Tibial artery (tissue), 4 donors: ENCODE results near the gene SYPL2.

Source experiments
- DNase-seq, 2 donors: peaks; one replicate each; pipeline ENCODE4 v3.0.0-alpha.2; 2019
- H3K27ac ChIP-seq, 2 donors: fragments of 200-600 bp; sonication (generic) in 1 of 2; 1 replicate in 1 of 2; 2 replicates in 1 of 2; pipeline ENCODE4 v1.5.1; 2018 to 2019; ENCODE audit warnings: mild to moderate bottlenecking in 1 of 2
- H3K27me3 ChIP-seq, 2 donors: fragments of 200-600 bp; sonication (generic) in 1 of 2; one replicate each; pipeline versions ENCODE4 v1.5.1 to v1.6.0; 2016 to 2019
- H3K36me3 ChIP-seq, 3 donors: fragments of 200-600 bp; sonication (generic) in 2 of 3; one replicate each; pipeline ENCODE4 v1.5.1; 2016 to 2019; ENCODE audit warnings: mild to moderate bottlenecking in 2 of 3
- H3K4me1 ChIP-seq, 4 donors: fragments of 200-600 bp; sonication (generic) in 2 of 4; 1 replicate in 3 of 4; 2 replicates in 1 of 4; pipeline ENCODE4 v1.5.1; 2016 to 2019
- H3K4me3 ChIP-seq, 2 donors: fragments of 200-600 bp; sonication (generic) in 1 of 2; 1 replicate in 1 of 2; 2 replicates in 1 of 2; pipeline ENCODE4 v1.5.1; 2018 to 2019; ENCODE audit warnings: mild to moderate bottlenecking in 2 of 2
- H3K9me3 ChIP-seq, 3 donors: fragments of 200-600 bp; sonication (generic) in 1 of 3; one replicate each; pipeline ENCODE4 v1.5.1; 2016 to 2019
- intact Hi-C: fragments of 100-400 bp; cut with DNase I; formaldehyde crosslinking; loops from one replicate; pipeline ENCODE4 v1.15.0; 2023; ENCODE audit warnings: low total_unique reads
- TF ChIP-seq, protein P1 (sequence below), 2 experiments: fragments of 200-600 bp in 1 of 2; fragments of 450-650 bp in 1 of 2; IDR thresholded peaks; one replicate each; pipeline ENCODE4 v1.5.1; 2017 to 2019; ENCODE audit warnings: antibody characterized with exemption in 2 of 2, mild to moderate bottlenecking in 1 of 2, moderate library complexity in 1 of 2

SYPL2 gene

DNA sequence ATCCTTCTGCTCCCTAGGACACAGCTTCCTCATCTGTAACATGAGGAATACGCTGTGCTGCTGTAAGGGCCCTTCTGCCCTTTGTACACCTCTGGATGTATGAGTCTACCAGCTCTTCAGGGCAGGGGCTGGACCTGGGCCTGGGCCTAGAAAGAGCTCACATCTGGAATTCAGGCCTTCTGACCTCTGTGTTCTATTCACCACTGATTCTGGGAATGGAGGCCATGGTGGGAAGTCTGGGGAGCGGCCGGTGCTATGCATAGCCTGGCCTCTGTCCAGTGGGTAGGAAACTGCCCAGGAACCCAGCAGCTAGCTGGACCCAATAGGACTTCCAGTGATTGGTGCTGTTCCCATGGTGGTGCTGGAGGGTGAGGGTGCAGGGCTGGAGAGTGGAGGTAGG lies 62.4 kb downstream of the SYPL2 start:
- no peaks in the 10 kb centered on the region for H3K27me3 ChIP-seq
- H3K9me3 ChIP-seq = no peaks in the 10 kb centered on the region
- H3K36me3 ChIP-seq = no peaks in the 10 kb centered on the region
- TF ChIP-seq, protein P1, sequence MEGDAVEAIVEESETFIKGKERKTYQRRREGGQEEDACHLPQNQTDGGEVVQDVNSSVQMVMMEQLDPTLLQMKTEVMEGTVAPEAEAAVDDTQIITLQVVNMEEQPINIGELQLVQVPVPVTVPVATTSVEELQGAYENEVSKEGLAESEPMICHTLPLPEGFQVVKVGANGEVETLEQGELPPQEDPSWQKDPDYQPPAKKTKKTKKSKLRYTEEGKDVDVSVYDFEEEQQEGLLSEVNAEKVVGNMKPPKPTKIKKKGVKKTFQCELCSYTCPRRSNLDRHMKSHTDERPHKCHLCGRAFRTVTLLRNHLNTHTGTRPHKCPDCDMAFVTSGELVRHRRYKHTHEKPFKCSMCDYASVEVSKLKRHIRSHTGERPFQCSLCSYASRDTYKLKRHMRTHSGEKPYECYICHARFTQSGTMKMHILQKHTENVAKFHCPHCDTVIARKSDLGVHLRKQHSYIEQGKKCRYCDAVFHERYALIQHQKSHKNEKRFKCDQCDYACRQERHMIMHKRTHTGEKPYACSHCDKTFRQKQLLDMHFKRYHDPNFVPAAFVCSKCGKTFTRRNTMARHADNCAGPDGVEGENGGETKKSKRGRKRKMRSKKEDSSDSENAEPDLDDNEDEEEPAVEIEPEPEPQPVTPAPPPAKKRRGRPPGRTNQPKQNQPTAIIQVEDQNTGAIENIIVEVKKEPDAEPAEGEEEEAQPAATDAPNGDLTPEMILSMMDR (IDR thresholded peaks at IDR 0.05) = no peak
- H3K4me1 ChIP-seq = peaks cover 0 to 17% (median 12%) of the 10 kb centered on the region in 4 donors
- intact Hi-C loops = no loop called here
- DNase-seq = no peak
- no peak overlapping the region for H3K4me3 ChIP-seq
- no peak overlapping the region for H3K27ac ChIP-seq

DNA sequence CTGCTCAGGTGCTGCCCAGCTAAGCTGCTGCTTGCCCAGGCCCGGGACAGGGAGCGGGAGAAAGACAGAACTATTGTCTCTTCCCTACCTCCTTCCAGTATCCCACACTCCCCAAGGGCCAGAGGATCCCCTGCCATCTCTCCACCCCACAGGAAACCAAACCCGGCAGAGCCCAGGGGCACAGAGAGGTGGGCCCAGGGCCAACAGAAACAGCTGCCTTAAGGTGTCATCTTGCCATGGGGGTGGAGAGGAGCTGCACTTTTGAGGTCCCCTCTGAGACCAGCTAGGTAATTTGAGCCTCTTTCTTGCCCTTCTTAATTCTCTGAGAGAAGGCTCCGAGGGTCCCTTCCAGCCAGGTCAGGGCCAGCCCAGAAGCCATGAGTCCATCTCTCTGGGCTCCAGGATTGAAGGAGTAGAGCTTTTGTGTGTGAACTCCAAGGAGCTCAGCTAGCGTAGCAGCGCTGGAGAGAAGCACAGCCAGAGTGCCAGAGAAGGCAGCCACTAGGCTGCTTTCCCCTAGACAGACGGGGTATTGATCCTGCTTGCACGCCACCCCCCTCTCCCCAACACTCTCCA lies 63.6 kb downstream of the SYPL2 start:
- TF ChIP-seq, protein P1 (IDR thresholded peaks at IDR 0.05) = no peak
- Histone ChIP-seq H3K27me3 (no peaks in the 10 kb centered on the region), H3K27ac (no peak overlapping the region), H3K9me3 (no peaks in the 10 kb centered on the region), H3K4me3 (no peak overlapping the region), H3K36me3 (no peaks in the 10 kb centered on the region), H3K4me1 (peaks cover 0 to 17% (median 12%) of the 10 kb centered on the region in 4 donors)
- no peak for DNase-seq
- intact Hi-C loops = loop anchor here (10.0 kb wide), 1 partner anchor 105 kb away; the partner anchor contains the start of gene PSMA5

DNA sequence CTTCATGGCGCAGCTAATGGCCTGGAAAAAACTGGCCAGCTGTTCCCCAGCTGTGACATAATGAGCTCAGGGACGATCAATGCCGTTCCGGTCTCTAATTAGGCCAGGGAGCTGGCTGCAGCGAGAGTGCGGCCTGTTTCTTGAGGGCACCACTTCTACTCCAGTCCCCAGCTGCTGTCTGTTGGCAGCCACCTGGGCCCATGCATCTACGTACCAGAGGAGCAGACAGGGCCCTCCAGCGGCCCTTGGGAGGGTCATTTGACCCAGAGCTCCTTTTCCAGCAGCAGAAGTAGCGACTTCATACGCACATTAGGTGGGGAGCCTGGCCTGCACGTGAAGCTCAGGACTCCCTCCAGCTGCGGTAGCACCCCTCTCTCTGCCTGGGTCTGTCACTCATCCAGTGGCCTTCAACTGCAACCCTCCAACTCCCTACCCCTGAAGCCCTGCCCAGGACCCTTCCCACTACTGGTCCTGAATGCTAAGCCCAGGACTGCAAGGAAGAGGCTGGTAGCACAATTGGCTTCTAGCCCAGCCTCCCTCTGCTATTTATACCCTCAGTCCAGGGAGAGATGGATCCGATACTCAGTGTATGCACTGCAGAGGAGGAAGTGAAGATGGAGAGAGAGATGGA lies 64.2 kb downstream of the SYPL2 start:
- peaks cover 0 to 20% (median 12%) of the 10 kb centered on the region in 4 donors for H3K4me1 ChIP-seq
- H3K4me3 ChIP-seq = no peak overlapping the region
- H3K27me3 ChIP-seq = no peaks in the 10 kb centered on the region
- intact Hi-C loops = loop anchor here (10.0 kb wide), 1 partner anchor 106 kb away; the partner anchor contains the start of gene PSMA5
- TF ChIP-seq, protein P1 (IDR thresholded peaks at IDR 0.05) = no peak
- H3K9me3 ChIP-seq = no peaks in the 10 kb centered on the region
- no peak overlapping the region for H3K27ac ChIP-seq
- no peaks in the 10 kb centered on the region for H3K36me3 ChIP-seq
- DNase-seq = no peak

DNA sequence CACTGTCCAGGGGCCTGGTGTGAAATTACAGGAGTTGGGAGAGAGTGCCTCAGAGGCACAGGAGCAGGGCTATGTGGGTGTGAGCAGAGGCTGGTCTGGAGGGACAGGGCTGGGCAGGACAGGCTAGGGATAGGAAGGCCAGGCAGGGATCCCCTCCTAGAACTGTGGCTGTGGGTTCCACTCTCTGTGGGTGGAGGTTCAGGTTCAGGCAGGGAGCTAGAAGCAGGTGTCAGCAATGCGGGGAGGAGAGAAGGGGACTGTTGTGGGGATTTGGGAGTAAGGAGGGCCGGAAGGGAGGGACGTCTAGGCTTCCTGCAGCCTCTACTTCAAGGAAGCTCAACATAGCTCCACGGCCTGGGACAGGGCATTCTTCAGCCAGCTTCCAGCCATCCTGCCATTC lies 65.0 kb downstream of the SYPL2 start:
- no peak overlapping the region for H3K4me3 ChIP-seq
- no peaks in the 10 kb centered on the region for H3K9me3 ChIP-seq
- no peaks in the 10 kb centered on the region for H3K27me3 ChIP-seq
- intact Hi-C loops = loop anchor here (10.0 kb wide), 1 partner anchor 107 kb away; the partner anchor contains the start of gene PSMA5
- no peak overlapping the region for H3K27ac ChIP-seq
- peaks cover 0 to 28% (median 14%) of the 10 kb centered on the region in 4 donors for H3K4me1 ChIP-seq
- no peak for DNase-seq
- TF ChIP-seq, protein P1 (IDR thresholded peaks at IDR 0.05) = no peak
- no peaks in the 10 kb centered on the region for H3K36me3 ChIP-seq
